Hepatocyte (in vitro differentiated cells): ENCODE measurements around the gene MGAT4A. TPM values are rescaled to one million over a fixed set of nuclear protein-coding genes. Genes with fewer than 3 reads are reported as not detected.

Experiments used
- DNase-seq: peaks from one replicate; pipeline ENCODE4 v3.0.0-alpha.2; 2016; ENCODE audit warnings: low spot score
- H2AFZ ChIP-seq: fragments of 200-600 bp; sonication (generic); 2 replicates; pipeline ENCODE4 v1.6.0; 2016; ENCODE audit warnings: antibody characterized with exemption, mild to moderate bottlenecking
- H3K27ac ChIP-seq: fragments of 200-600 bp; sonication (generic); 2 replicates; pipeline ENCODE4 v1.5.1; 2016; ENCODE audit warnings: mild to moderate bottlenecking
- H3K27me3 ChIP-seq: fragments of 200-600 bp; sonication (generic); 2 replicates; pipeline ENCODE4 v1.6.1; 2016
- H3K36me3 ChIP-seq: fragments of 200-600 bp; sonication (generic); replicated peaks from 2 replicates; pipeline ENCODE4 v1.5.1; 2016; ENCODE audit warnings: low read depth; ENCODE audit not compliant: insufficient read depth
- H3K4me1 ChIP-seq: fragments of 200-600 bp; sonication (generic); 2 replicates; pipeline ENCODE4 v1.5.1; 2016; ENCODE audit warnings: mild to moderate bottlenecking, moderate library complexity; ENCODE audit not compliant: insufficient read depth
- H3K4me2 ChIP-seq: fragments of 200-600 bp; sonication (generic); 2 replicates; pipeline ENCODE4 v1.6.0; 2016
- H3K4me3 ChIP-seq: fragments of 200-600 bp; sonication (generic); 2 replicates; pipeline ENCODE4 v1.5.1; 2016; ENCODE audit warnings: mild to moderate bottlenecking
- H3K79me2 ChIP-seq: fragments of 200-600 bp; sonication (generic); 2 replicates; pipeline ENCODE4 v1.6.0; 2017; ENCODE audit warnings: mild to moderate bottlenecking
- H3K9me2 ChIP-seq: fragments of 200-600 bp; sonication (generic); replicated peaks from 2 replicates; pipeline ENCODE4 v1.6.0; 2017; ENCODE audit warnings: mild to moderate bottlenecking; ENCODE audit not compliant: insufficient read depth
- H3K9me3 ChIP-seq: fragments of 200-600 bp; sonication (generic); 2 replicates; pipeline ENCODE4 v1.5.1; 2016; ENCODE audit warnings: low read depth, mild to moderate bottlenecking
- H4K20me1 ChIP-seq: fragments of 200-600 bp; sonication (generic); 2 replicates; pipeline ENCODE4 v1.6.0; 2016; ENCODE audit warnings: mild to moderate bottlenecking; ENCODE audit not compliant: insufficient read depth, poor library complexity, severe bottlenecking
- CTCF ChIP-seq: fragments of 200-600 bp; sonication (generic); IDR thresholded peaks from 2 replicates; pipeline ENCODE4 v1.5.1; 2016; ENCODE audit warnings: antibody characterized with exemption, mild to moderate bottlenecking; ENCODE audit not compliant: poor library complexity
- EZH2 ChIP-seq: fragments of 200-600 bp; sonication (generic); IDR thresholded peaks from 2 replicates; pipeline ENCODE4 v1.6.1; 2016; ENCODE audit warnings: antibody characterized with exemption, mild to moderate bottlenecking, borderline replicate concordance
- EZH2phosphoT487 ChIP-seq: fragments of 200-600 bp; sonication (generic); IDR thresholded peaks from one replicate; pipeline ENCODE4 v1.6.1; 2018; ENCODE audit warnings: antibody characterized with exemption, mild to moderate bottlenecking, low read depth, moderate library complexity; ENCODE audit not compliant: unreplicated experiment, severe bottlenecking
- WGBS: methylation state at CpG from one replicate; pipeline ENCODE4 v1.1.6; 2016; ENCODE audit warnings: low lambda C conversion rate; ENCODE audit errors: missing lambda C conversion rate; 5-methylcytosine and 5-hydroxymethylcytosine counted together
- polyA plus RNA-seq: library from polyadenylated mRNA; unstranded; fragments of >200 nt; fragmentation: Nextera tagmentation; extraction: Ambion mirVana; gene quantifications from 2 replicates; pipeline ENCODE4 v1.2.1, GENCODE V29; 2016
- total RNA-seq: library from RNA; depleted of rRNA; stranded (reverse); fragments of >200 nt; gene quantifications from 2 replicates; pipeline ENCODE4 v1.2.3, GENCODE V29; 2014

Gene MGAT4A
- total and polyA plus RNA-seq, 2 experiments from 2014 or later, result 10.1 to 21.6 TPM

- H3K27ac ChIP-seq, result no peak overlapping the region
- no peaks in the 10 kb centered on the region for H3K36me3 ChIP-seq
- TF ChIP-seq CTCF (no peak), EZH2phosphoT487 (no peak), EZH2 (no peak)
- H3K4me1 ChIP-seq, result peaks cover 16% of the 10 kb centered on the region
- peaks cover 23% of the 10 kb centered on the region for H3K79me2 ChIP-seq
- H3K4me2 ChIP-seq, result no peak overlapping the region
- 71% methylated on average over 5 of the region's 5 CpGs for WGBS
- H3K9me2 ChIP-seq, result no peaks in the 10 kb centered on the region
- no peak overlapping the region for H2AFZ ChIP-seq
- H3K4me3 ChIP-seq, result no peak overlapping the region
- H4K20me1 ChIP-seq, result no peaks in the 10 kb centered on the region
- no peak for DNase-seq
- H3K27me3 ChIP-seq, result no peaks in the 10 kb centered on the region
- no peaks in the 10 kb centered on the region for H3K9me3 ChIP-seq
Observed at GRCh38 chr2:98697651-98698337, 33.1 kb downstream of the MGAT4A start.

DNA sequence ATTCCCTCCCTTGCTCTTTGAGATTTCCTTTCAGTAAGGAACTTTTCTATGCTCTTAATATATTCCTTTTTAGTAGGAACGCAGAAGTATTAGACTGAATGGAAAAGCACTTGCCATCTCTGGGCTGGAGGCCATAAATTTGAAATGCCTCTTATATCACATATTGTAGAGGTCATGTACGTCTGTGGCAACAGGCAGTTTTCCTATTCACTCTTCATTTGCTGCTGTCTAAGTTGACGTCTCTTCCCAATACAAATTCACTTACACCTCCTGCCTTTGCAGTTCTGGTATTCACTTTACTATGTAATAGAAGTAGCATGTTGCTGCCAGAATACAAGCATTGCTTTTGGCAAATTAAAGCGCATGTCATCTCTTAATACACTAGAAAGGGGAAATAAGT is 34.7 kb downstream of the MGAT4A start:
- peaks cover 1% of the 10 kb centered on the region for H3K4me1 ChIP-seq

GRCh38 chr2:98695255-98695654 is 35.7 kb downstream of the MGAT4A start:
- no peaks in the 10 kb centered on the region for H4K20me1 ChIP-seq
- no peaks in the 10 kb centered on the region for H3K36me3 ChIP-seq
- H3K79me2 ChIP-seq, result peaks cover 27% of the 10 kb centered on the region
- no peak for TF ChIP-seq EZH2
- no peaks in the 10 kb centered on the region for H3K4me1 ChIP-seq
- H3K4me2 ChIP-seq, result no peak overlapping the region
- 93% methylated on average over 3 of the region's 3 CpGs for WGBS
- no peaks in the 10 kb centered on the region for H3K9me3 ChIP-seq
- H3K27me3 ChIP-seq, result no peaks in the 10 kb centered on the region
- H3K27ac ChIP-seq, result no peak overlapping the region
- H2AFZ ChIP-seq, result no peak overlapping the region
- H3K9me2 ChIP-seq, result no peaks in the 10 kb centered on the region
- no peak overlapping the region for H3K4me3 ChIP-seq
- no peak for DNase-seq

More for the DNA sequence above, 34.7 kb downstream of the MGAT4A start:
- H3K79me2 ChIP-seq, result peaks cover 24% of the 10 kb centered on the region
- no peaks in the 10 kb centered on the region for H3K36me3 ChIP-seq
- H3K4me3 ChIP-seq, result no peak overlapping the region
- H4K20me1 ChIP-seq, result no peaks in the 10 kb centered on the region
- 90% methylated on average over 4 of the region's 4 CpGs for WGBS
- H3K9me3 ChIP-seq, result no peaks in the 10 kb centered on the region
- no peak for DNase-seq
- no peak for TF ChIP-seq EZH2
- TF ChIP-seq CTCF, result no peak
- TF ChIP-seq EZH2phosphoT487, result no peak
- H3K27ac ChIP-seq, result no peak overlapping the region
- H2AFZ ChIP-seq, result no peak overlapping the region
- no peaks in the 10 kb centered on the region for H3K9me2 ChIP-seq
- H3K4me2 ChIP-seq, result no peak overlapping the region
- H3K27me3 ChIP-seq, result no peaks in the 10 kb centered on the region

- Histone ChIP-seq H3K4me2 (no peak overlapping the region), H3K9me2 (no peaks in the 10 kb centered on the region), H4K20me1 (no peaks in the 10 kb centered on the region), H3K9me3 (no peaks in the 10 kb centered on the region), H2AFZ (no peak overlapping the region), H3K4me1 (no peaks in the 10 kb centered on the region), H3K36me3 (no peaks in the 10 kb centered on the region), H3K27ac (no peak overlapping the region), H3K4me3 (no peak overlapping the region), H3K79me2 (peaks cover 16% of the 10 kb centered on the region), H3K27me3 (no peaks in the 10 kb centered on the region)
- DNase-seq, result no peak
- WGBS, result 91% methylated on average over 5 of the region's 5 CpGs
- TF ChIP-seq CTCF, result no peak
Observed at GRCh38 chr2:98693477-98693876, 37.5 kb downstream of the MGAT4A start.
